NCI-H187 treated with DMSO at 0.1 percent for 48 hours (cell line): ENCODE results near the gene ATP13A2.
"Not testable (repeated sequence)": the region's sequence is repeated elsewhere in the genome, so short reads cannot be mapped to it uniquely, and the experiment has no call there.

Experiments used
- DNase-seq: peaks from one replicate; lab custom pipeline; 2025; lab: John Stamatoyannopoulos, UW

The ATP13A2 gene

GRCh38 chr1:16957731-16958130 is 54.0 kb downstream of the ATP13A2 start:
- DNase-seq = no peak

GRCh38 chr1:16956775-16957174 is 55.0 kb downstream of the ATP13A2 start:
- DNase-seq = no peak

GRCh38 chr1:16955186-16955585 is 56.5 kb downstream of the ATP13A2 start:
- DNase-seq = no peak

- no peak for DNase-seq
Observed at GRCh38 chr1:16954579-16954978, 57.1 kb downstream of the ATP13A2 start.

- DNase-seq = not testable (repeated sequence)
Observed at GRCh38 chr1:16952376-16952775, 59.4 kb downstream of the ATP13A2 start.

- not testable (repeated sequence) for DNase-seq
Observed at GRCh38 chr1:16949026-16949425, 62.7 kb downstream of the ATP13A2 start.

GRCh38 chr1:16948282-16948891 is 63.3 kb downstream of the ATP13A2 start:
- peak; percentile 83 for DNase-seq

GRCh38 chr1:16946646-16947045 is 65.1 kb downstream of the ATP13A2 start:
- no peak for DNase-seq

GRCh38 chr1:16946185-16946584 is 65.5 kb downstream of the ATP13A2 start:
- not testable (repeated sequence) for DNase-seq

- not testable (repeated sequence) for DNase-seq
Observed at GRCh38 chr1:16945512-16945911, 66.2 kb downstream of the ATP13A2 start.

GRCh38 chr1:16944038-16944437 is 67.7 kb downstream of the ATP13A2 start:
- DNase-seq = no peak

GRCh38 chr1:16939386-16940180 is 72.1 kb downstream of the ATP13A2 start:
- not testable (repeated sequence) for DNase-seq

GRCh38 chr1:16938351-16939321 is 73.1 kb downstream of the ATP13A2 start:
- DNase-seq = no peak

- not testable (repeated sequence) for DNase-seq
Observed at GRCh38 chr1:16936580-16936979, 75.1 kb downstream of the ATP13A2 start.
